H1 (cell line): ENCODE data around the gene RNF149. TPM values are rescaled to one million over a fixed set of nuclear protein-coding genes. Genes with fewer than 3 reads are reported as not detected.

Experiments
- ASH2L ChIP-seq: fragments of 200-600, 300-600 bp; sonication (generic); IDR thresholded peaks from one replicate; pipeline ENCODE4 v1.7.1; 2017; ENCODE audit warnings: low read length
- BACH1 ChIP-seq: IDR thresholded peaks from 2 replicates; pipeline ENCODE4 v1.6.1; 2012; ENCODE audit warnings: low read length, improper control_type of control experiment
- BCL11A ChIP-seq, 2 experiments: IDR thresholded peaks; one replicate each; pipeline ENCODE4 v1.6.1; 2011; ENCODE audit warnings: low read depth in 2 of 2, low read length in 2 of 2, mild to moderate bottlenecking in 2 of 2
- BRCA1 ChIP-seq: IDR thresholded peaks from 2 replicates; pipeline ENCODE4 v1.6.1; 2012; ENCODE audit warnings: low read depth, low read length, improper control_type of control experiment
- CBX8 ChIP-seq: fragments of 300-800, 300-1000 bp; sonication (generic); IDR thresholded peaks from 2 replicates; pipeline ENCODE4 v1.7.1; 2016; ENCODE audit warnings: low read depth, low read length, borderline replicate concordance
- CHD1 ChIP-seq: IDR thresholded peaks from 2 replicates; pipeline ENCODE4 v1.6.1; 2012; ENCODE audit warnings: low read depth, low read length, improper control_type of control experiment
- CREB1 ChIP-seq: IDR thresholded peaks from 2 replicates; pipeline ENCODE4 v1.6.1; 2012; ENCODE audit warnings: inconsistent platforms
- GTF2F1 ChIP-seq: IDR thresholded peaks from 2 replicates; pipeline ENCODE4 v1.6.1; 2012; ENCODE audit warnings: low read depth, low read length, improper control_type of control experiment, borderline replicate concordance
- HDAC2 ChIP-seq, 2 experiments: fragments of 300-600 bp in 1 of 2; sonication (generic) in 1 of 2; IDR thresholded peaks; 2 replicates each; pipeline ENCODE4 v1.6.1; 2011 to 2012; ENCODE audit warnings: low read depth in 2 of 2, low read length in 2 of 2, mild to moderate bottlenecking in 2 of 2, moderate library complexity in 2 of 2, borderline replicate concordance in 1 of 2, inconsistent platforms in 1 of 2
- KDM4A ChIP-seq: IDR thresholded peaks from one replicate; pipeline ENCODE4 v1.7.1; 2012; ENCODE audit warnings: low read depth, mild to moderate bottlenecking, moderate library complexity, low read length, inconsistent platforms; ENCODE audit not compliant: severe bottlenecking
- MAFK ChIP-seq: IDR thresholded peaks from 2 replicates; pipeline ENCODE4 v1.6.1; 2012; ENCODE audit warnings: low read depth, mild to moderate bottlenecking, improper control_type of control experiment, low read length
- NRF1 ChIP-seq: IDR thresholded peaks from 2 replicates; pipeline ENCODE4 v1.6.1; 2011; ENCODE audit warnings: mild to moderate bottlenecking, low read depth, low read length, improper control_type of control experiment
- POLR2AphosphoS5 ChIP-seq: IDR thresholded peaks from 2 replicates; pipeline ENCODE4 v1.6.1; 2011; ENCODE audit warnings: low read depth, low read length
- POU5F1 ChIP-seq: IDR thresholded peaks from 2 replicates; pipeline ENCODE4 v1.6.1; 2011; ENCODE audit warnings: low read depth, mild to moderate bottlenecking, low read length, moderate library complexity
- RBBP5 ChIP-seq: IDR thresholded peaks from 2 replicates; pipeline ENCODE4 v1.7.1; 2012; ENCODE audit warnings: low read depth, mild to moderate bottlenecking, inconsistent platforms, low read length, moderate library complexity, borderline replicate concordance
- SIX5 ChIP-seq: IDR thresholded peaks from 2 replicates; pipeline ENCODE4 v1.6.1; 2011; ENCODE audit warnings: mild to moderate bottlenecking, low read depth, low read length
- SRF ChIP-seq: IDR thresholded peaks from 2 replicates; pipeline ENCODE4 v1.6.1; 2011; ENCODE audit warnings: mild to moderate bottlenecking, low read depth, low read length, moderate library complexity
- SUZ12 ChIP-seq: fragments of 200-600 bp; sonication (generic); IDR thresholded peaks from 2 replicates; pipeline ENCODE4 v1.6.1; 2012; ENCODE audit warnings: mild to moderate bottlenecking, inconsistent platforms, low read length, moderate library complexity, mixed read lengths
- TAF1 ChIP-seq: IDR thresholded peaks from 2 replicates; pipeline ENCODE4 v1.6.1; 2011; ENCODE audit warnings: mild to moderate bottlenecking, low read depth, low read length
- TAF7 ChIP-seq: optimal IDR thresholded peaks from 2 replicates; pipeline ENCODE3; 2011; ENCODE audit warnings: low read depth, mild to moderate bottlenecking, inconsistent platforms, low read length, moderate library complexity, borderline replicate concordance
- TCF12 ChIP-seq: IDR thresholded peaks from 2 replicates; pipeline ENCODE4 v1.6.1; 2011; ENCODE audit warnings: low read depth, mild to moderate bottlenecking, low read length
- polyA plus RNA-seq, 7 experiments: library from polyadenylated mRNA; depleted of rRNA in 3 of 7; stranded (reverse) in 5 of 7; unstranded in 2 of 7; fragments of >200 nt in 5 of 7; fragments of 200-250 nt in 2 of 7; gene quantifications; 1 replicate in 5 of 7; 2 replicates in 1 of 7; 4 replicates in 1 of 7; pipeline versions ENCODE4 v1.2.1 to v1.2.3, GENCODE V29; 2011 to 2013; ENCODE audit warnings: missing spikeins in 2 of 7, mixed read lengths in 2 of 7
- total RNA-seq: library from RNA; stranded (reverse); fragmentation: NEBNext Ultra II Directional; extraction: Animal tissue kit (Norgen Biotek cat#: 25700); gene quantifications from 2 replicates; pipeline ENCODE4 v1.2.1, GENCODE V29; 2021
- TF ChIP-seq, protein P1 (sequence below), 3 experiments: IDR thresholded peaks; 1 replicate in 2 of 3; 2 replicates in 1 of 3; pipeline versions ENCODE4 v1.5.1 to v1.6.1; 2011; ENCODE audit warnings: low read length in 3 of 3, mild to moderate bottlenecking in 3 of 3, inconsistent platforms in 2 of 3, low read depth in 1 of 3, moderate library complexity in 1 of 3; ENCODE audit not compliant: insufficient read depth in 1 of 3; ENCODE audit errors: control extremely low read depth in 1 of 3

The RNF149 gene
- total and polyA plus RNA-seq, 2 of the 8 experiments (the other 6 are each of a cell fraction or from before 2014, with no cell fraction given), result 16.6 to 28.2 TPM

DNA sequence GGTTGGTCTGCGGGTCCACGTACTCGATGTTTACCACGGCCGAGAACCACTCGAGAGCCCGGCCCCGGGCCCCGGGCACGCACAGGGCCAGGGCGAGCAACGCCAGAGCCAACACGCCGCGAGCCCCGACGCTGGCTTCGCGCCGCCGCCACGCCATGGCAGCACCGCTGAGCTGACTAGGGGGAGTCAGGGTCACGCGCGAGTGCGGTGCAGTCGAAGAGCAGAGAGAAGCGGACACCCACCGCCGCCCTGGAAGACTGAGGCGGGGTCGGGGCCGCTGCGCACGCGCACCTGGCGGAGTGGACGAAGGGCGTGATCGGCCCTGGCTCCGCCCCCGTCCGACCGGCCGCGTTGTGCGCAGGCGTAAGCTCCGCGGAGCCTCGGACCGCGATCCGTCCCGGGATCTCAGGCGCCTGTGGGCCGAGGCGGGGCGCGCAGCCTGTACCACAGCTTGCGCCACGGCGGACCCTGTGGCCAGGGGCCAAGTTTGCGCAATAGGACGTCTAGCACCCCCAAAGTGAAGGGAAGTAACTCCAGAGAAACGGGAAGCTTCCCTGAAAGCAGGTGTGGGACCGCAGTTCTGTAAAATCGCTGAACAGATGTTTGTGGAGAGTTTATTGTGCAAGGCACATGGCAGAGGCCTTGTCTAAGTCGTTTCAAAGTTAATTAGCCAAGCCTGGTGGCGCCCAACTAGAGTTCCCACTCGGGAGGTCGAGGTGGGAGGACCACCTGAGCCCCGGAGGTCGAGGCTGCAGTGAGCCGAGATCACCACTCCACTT is at the start of gene RNF149 (continued):
- TF ChIP-seq TCF12 (no peak), GTF2F1 (no peak), SIX5 (no peak), BCL11A (IDR thresholded peaks at IDR 0.05; ENCODE audit: low read depth in 2 of 2, low read length in 2 of 2) (no peak), TAF1 (peak; percentile 54), SUZ12 (no peak), KDM4A (peak; percentile 99), TAF7 (no peak), ASH2L (peak; percentile 91), CREB1 (peak; percentile 21; the same call in 1 of the 2 replicates), SRF (no peak), MAFK (no peak), BRCA1 (no peak), CHD1 (no peak), POLR2AphosphoS5 (peak; percentile 66), POU5F1 (no peak), RBBP5 (peak; percentile 86; the same call in 1 of the 2 replicates), CBX8 (no peak), BACH1 (peak; percentile 28; the same call in 1 of the 2 replicates), HDAC2 (IDR thresholded peaks at IDR 0.05; ENCODE audit: borderline replicate concordance in 1 of 2, low read depth in 2 of 2, low read length in 2 of 2) (peak in 1 of 2 experiments; percentile 96; a peak in 1 of 4 replicates), NRF1 (peak; percentile 94)
- TF ChIP-seq, protein P1, sequence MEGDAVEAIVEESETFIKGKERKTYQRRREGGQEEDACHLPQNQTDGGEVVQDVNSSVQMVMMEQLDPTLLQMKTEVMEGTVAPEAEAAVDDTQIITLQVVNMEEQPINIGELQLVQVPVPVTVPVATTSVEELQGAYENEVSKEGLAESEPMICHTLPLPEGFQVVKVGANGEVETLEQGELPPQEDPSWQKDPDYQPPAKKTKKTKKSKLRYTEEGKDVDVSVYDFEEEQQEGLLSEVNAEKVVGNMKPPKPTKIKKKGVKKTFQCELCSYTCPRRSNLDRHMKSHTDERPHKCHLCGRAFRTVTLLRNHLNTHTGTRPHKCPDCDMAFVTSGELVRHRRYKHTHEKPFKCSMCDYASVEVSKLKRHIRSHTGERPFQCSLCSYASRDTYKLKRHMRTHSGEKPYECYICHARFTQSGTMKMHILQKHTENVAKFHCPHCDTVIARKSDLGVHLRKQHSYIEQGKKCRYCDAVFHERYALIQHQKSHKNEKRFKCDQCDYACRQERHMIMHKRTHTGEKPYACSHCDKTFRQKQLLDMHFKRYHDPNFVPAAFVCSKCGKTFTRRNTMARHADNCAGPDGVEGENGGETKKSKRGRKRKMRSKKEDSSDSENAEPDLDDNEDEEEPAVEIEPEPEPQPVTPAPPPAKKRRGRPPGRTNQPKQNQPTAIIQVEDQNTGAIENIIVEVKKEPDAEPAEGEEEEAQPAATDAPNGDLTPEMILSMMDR (IDR thresholded peaks at IDR 0.05; ENCODE audit: control extremely low read depth in 1 of 3, insufficient read depth in 1 of 3, low read depth in 1 of 3, low read length in 3 of 3), result no peak
